ENCODE data around the gene TRAPPC10.

The TRAPPC10 gene

DNA sequence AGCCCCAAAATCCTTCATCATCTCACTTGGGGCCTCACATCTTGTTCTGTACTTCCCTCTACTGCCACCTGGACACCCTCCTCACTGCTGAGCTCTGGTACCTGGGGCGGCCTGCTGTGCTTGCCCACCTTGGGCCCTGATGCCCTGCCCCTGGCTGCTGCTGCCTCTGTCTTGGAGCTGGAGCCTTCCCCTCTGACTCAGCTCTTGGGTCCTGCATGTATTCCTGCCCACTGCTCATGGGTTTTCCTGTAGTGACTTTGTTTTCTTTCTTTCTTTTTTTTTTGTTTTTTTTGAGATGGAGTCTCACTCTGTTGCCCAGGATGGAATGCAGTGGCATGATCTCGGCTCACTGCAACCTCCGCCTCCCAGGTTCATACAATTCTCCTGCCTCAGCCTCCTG lies 37.5 kb downstream of the TRAPPC10 start:
- no peak for DNase-seq (ENCODE audit: insufficient read length, low spot score)
- TF ChIP-seq, protein P1, sequence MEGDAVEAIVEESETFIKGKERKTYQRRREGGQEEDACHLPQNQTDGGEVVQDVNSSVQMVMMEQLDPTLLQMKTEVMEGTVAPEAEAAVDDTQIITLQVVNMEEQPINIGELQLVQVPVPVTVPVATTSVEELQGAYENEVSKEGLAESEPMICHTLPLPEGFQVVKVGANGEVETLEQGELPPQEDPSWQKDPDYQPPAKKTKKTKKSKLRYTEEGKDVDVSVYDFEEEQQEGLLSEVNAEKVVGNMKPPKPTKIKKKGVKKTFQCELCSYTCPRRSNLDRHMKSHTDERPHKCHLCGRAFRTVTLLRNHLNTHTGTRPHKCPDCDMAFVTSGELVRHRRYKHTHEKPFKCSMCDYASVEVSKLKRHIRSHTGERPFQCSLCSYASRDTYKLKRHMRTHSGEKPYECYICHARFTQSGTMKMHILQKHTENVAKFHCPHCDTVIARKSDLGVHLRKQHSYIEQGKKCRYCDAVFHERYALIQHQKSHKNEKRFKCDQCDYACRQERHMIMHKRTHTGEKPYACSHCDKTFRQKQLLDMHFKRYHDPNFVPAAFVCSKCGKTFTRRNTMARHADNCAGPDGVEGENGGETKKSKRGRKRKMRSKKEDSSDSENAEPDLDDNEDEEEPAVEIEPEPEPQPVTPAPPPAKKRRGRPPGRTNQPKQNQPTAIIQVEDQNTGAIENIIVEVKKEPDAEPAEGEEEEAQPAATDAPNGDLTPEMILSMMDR (IDR thresholded peaks at IDR 0.05; ENCODE audit: insufficient read depth, missing control alignments): no peak
- no peak for FAIRE-seq

DNA sequence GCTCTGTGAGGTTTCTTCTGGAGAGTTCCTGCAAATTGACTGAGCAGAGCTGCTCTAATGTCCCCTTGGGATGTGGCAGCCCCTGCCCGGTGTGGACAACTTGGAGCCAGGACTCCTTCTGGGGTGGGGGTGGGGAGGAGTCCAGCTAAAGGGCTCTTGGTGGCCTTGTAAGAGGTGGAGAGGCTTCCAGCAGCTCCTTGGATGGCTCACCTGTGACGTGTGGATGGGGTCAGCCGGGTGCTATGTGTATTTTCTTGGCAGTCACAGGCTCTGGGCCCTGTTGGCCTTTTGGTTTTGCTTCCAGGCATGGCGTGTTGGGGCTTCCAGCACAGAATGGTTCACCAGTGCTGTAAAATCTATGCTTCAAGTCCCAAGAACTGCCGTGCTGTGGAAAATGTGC lies 38.2 kb downstream of the TRAPPC10 start:
- TF ChIP-seq, protein P1 (IDR thresholded peaks at IDR 0.05; ENCODE audit: insufficient read depth, missing control alignments): no peak
- FAIRE-seq (no peak), DNase-seq (ENCODE audit: insufficient read length, low spot score) (no peak)

DNA sequence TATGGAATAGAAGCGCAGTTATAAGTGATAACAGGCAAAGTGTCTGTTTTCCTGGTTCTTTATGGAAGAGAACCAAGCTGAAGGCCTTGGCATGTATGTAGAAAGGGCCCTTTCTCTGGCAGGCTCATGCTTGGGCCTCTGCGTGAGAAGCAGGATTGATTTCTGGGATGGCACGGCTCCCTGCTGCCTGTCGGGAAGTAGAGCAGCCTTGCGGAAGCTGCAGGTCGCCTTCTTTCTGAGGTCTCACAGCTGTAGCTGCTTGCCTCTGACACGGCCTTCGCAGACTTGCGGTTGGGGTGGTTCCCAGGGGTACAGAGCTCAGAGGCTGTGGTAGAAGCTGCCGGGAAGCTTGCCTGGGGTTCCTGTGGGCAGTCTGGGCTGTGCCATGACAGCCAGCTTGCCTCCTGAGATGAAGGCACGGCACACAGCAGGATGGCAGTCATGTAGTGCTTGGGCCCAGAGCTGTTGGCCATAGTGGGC lies 39.4 kb downstream of the TRAPPC10 start:
- no peak for DNase-seq (ENCODE audit: insufficient read length, low spot score)
- TF ChIP-seq, protein P1 (IDR thresholded peaks at IDR 0.05; ENCODE audit: insufficient read depth, missing control alignments): no peak
- FAIRE-seq: no peak

DNA sequence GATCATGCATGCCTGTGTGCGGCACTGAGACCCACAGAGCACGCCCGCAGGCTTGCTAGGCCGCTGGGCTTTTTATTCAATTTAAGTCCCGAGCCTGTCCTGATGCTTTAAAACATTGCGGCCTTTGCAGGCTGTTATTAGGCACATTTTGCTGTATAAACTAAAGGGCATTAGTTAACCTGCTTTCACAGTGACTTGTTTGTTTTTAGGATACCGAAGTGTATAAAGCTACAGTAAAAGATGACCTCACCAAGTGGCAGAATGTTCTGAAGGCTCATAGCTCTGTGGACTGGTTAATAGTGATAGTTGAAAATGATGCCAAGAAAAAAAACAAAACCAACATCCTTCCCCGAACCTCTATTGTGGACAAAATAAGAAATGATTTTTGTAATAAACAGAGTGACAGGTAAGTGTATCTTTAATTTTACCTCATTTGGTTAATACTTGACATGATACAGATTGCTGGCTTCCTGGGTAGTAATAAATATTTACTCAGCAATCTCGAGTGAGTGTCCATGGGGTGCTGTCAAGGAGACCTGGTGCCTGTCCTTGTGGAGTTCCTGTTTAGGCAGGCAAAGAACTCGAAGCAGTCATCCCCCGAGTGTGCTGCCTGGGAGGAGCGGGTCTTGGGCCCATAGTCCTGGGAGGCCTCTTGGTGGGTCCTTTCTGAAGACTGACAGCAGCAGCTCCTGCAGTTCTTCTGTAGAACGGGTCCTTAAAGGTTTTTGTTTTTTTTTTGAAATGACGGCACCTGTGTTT lies 40.1 kb downstream of the TRAPPC10 start:
- no peak for DNase-seq (ENCODE audit: insufficient read length, low spot score)
- TF ChIP-seq, protein P1 (IDR thresholded peaks at IDR 0.05; ENCODE audit: insufficient read depth, missing control alignments): no peak
- FAIRE-seq: no peak

DNA sequence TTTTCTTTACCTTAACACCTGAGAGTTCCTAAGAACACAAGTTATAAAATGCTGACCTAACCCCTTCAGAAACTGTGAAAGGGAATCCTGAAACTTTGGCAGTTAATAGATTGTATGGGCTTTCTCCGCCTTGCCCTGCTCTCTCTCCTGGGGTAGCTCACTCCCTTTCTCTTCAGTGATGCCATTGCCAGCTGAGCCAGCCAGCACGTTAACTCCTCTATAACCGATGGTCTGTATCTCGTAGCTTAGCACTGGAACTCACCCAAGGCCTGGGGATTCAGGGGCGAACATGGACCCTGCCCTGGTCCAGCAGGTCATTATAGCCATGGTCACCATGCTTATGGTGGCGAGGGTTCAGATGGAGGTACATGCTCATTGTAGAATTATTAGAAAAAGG lies 40.7 kb downstream of the TRAPPC10 start:
- DNase-seq (ENCODE audit: insufficient read length, low spot score) (no peak), FAIRE-seq (no peak)
- TF ChIP-seq, protein P1 (IDR thresholded peaks at IDR 0.05; ENCODE audit: insufficient read depth, missing control alignments): no peak

DNA sequence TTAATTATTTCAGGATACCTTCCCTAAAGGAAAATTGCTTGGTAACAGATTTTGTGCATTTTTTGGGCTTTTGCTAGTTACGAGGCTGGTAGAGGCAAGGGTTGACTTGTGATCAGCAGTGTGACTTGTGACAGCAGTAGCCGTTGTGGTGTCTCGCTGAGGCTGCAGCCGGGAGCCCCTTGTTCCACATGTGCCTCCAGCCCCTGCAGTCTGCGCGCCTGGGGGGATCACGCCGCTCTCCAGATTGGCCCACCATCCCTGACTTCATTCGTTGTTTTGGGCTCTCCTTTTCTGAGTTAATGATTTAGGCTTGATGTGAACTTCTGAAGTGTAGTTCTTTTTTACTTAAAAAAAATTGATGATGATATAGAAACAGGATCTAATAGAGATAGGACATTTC lies 41.5 kb downstream of the TRAPPC10 start:
- TF ChIP-seq, protein P1 (IDR thresholded peaks at IDR 0.05; ENCODE audit: insufficient read depth, missing control alignments): no peak
- DNase-seq (ENCODE audit: insufficient read length, low spot score): no peak
- FAIRE-seq: no peak

DNA sequence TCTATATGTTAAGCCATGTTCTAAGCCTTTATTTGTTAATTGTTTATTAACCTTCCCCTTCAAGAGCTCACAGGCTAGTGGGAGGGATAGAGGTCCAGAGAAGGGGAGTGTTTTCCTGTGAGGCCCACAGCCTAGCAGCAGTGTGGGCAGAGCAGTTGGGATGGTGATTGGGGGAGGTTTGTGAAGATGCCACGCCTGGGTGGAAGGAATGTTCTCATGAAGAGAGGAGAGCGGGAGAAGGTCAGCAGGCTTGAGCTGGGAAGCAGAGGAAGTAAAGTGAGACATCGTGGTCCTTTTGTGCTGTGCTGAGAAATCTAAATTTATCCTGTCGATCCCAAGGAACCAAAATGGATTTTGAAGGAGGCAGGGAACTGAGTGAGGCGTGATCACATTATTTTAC lies 42.6 kb downstream of the TRAPPC10 start:
- no peak for DNase-seq (ENCODE audit: insufficient read length, low spot score)

More for the DNA sequence above, 42.6 kb downstream of the TRAPPC10 start:
- TF ChIP-seq, protein P1 (IDR thresholded peaks at IDR 0.05; ENCODE audit: insufficient read depth, missing control alignments): no peak
- FAIRE-seq: no peak
